Breast epithelium (tissue), 3 donors: Measurements from ENCODE around the gene C1QTNF1.

Experiments
- CTCF ChIP-seq, 3 donors: fragments of 450-650 bp; IDR thresholded peaks; one replicate each; pipeline ENCODE4 v1.5.1; 2016 to 2017; ENCODE audit warnings: antibody characterized with exemption in 3 of 3, mild to moderate bottlenecking in 3 of 3, moderate library complexity in 3 of 3
- POLR2AphosphoS5 ChIP-seq, 3 donors: sonication (generic); formaldehyde crosslinking; IDR thresholded peaks; one replicate each; pipeline ENCODE4 v1.6.1; 2017; ENCODE audit warnings: antibody characterized with exemption in 3 of 3

- no peak for TF ChIP-seq CTCF (IDR thresholded peaks at IDR 0.05)
- TF ChIP-seq POLR2AphosphoS5 (IDR thresholded peaks at IDR 0.05), result no peak
These were observed 29.4 kb downstream of the C1QTNF1 start for GRCh38 chr17:79053251-79053925.
